Measurements from ENCODE around the gene KNTC1. TPM values are rescaled to one million over a fixed set of nuclear protein-coding genes. Genes with fewer than 3 reads are reported as not detected.
A peak's percentile ranks its signal among the peaks of the same experiment; 100 is the strongest.
"Not testable (repeated sequence)": the region's sequence is repeated elsewhere in the genome, so short reads cannot be mapped to it uniquely, and the experiment has no call there.

Gene KNTC1, protein sequence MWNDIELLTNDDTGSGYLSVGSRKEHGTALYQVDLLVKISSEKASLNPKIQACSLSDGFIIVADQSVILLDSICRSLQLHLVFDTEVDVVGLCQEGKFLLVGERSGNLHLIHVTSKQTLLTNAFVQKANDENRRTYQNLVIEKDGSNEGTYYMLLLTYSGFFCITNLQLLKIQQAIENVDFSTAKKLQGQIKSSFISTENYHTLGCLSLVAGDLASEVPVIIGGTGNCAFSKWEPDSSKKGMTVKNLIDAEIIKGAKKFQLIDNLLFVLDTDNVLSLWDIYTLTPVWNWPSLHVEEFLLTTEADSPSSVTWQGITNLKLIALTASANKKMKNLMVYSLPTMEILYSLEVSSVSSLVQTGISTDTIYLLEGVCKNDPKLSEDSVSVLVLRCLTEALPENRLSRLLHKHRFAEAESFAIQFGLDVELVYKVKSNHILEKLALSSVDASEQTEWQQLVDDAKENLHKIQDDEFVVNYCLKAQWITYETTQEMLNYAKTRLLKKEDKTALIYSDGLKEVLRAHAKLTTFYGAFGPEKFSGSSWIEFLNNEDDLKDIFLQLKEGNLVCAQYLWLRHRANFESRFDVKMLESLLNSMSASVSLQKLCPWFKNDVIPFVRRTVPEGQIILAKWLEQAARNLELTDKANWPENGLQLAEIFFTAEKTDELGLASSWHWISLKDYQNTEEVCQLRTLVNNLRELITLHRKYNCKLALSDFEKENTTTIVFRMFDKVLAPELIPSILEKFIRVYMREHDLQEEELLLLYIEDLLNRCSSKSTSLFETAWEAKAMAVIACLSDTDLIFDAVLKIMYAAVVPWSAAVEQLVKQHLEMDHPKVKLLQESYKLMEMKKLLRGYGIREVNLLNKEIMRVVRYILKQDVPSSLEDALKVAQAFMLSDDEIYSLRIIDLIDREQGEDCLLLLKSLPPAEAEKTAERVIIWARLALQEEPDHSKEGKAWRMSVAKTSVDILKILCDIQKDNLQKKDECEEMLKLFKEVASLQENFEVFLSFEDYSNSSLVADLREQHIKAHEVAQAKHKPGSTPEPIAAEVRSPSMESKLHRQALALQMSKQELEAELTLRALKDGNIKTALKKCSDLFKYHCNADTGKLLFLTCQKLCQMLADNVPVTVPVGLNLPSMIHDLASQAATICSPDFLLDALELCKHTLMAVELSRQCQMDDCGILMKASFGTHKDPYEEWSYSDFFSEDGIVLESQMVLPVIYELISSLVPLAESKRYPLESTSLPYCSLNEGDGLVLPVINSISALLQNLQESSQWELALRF (N-terminal part only)
- polyA plus RNA-seq (ENCODE audit: insufficient read length in 12 of 12): 10 to 100 TPM in 11 of 12 donors, not detected in 1; 11.9 to 58.7 (median 22.7) TPM
- long read RNA-seq, donor 1: 0 reads
- long read RNA-seq, donor 2: 0 reads
- long read RNA-seq, donor 3, partial matches to known transcripts: 0 of 1 reads
- long read RNA-seq, donor 3, other reads (novel, unspliced or antisense): 0 of 1 reads
- long read RNA-seq, donor 4: 0 reads
- long read RNA-seq, donor 5: 0 reads
- long read RNA-seq, donor 6: 0 reads
- long read RNA-seq, donor 7: 0 reads
- long read RNA-seq, donor 8: 0 reads
- long read RNA-seq, donor 9: 0 reads
- long read RNA-seq, donor 10: 0 reads
- long read RNA-seq, donor 11: 0 reads

DNA sequence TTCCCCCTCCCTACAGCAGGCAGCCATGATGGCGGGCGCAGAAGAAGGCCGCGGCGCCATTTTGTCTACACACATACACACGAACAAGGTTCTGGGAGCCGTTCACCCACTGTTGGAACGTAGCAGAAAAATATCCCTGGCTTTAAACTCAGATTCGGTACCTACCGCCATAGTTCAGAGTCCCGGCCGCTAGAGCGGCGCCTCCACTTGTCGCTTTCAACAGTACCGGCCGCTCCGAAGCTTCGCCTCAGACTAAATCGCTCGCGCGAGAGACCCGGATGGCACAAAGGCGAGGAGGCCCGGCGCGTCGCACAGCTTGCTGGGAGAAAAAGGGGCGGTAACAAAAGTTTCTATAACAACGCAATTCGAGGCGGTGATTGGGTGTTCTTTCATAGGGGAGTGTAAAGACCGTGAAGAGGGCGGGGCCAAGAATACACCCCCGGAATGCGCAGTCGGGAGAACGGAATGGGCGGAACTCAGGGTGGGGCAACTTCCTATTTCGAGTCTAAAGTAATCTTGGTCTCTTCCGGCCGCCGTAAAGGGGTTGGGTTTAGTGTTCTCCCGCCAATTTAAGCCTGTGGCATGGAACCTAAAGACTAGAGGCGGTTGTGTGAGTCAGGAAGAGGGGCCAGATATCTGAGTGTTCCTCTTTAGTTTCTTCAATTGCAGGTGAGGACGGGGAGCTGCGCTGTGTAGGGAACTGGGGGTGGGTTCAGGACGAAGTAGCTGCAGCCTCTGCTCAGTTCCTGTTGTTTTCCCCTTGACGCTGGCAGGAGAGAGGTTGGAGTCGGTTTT lies at the start of gene KNTC1, which contains the start of gene RSRC2:
KNTC1 (plus strand) TSS at position 567 of the 795 bp plus-strand sequence. CDS start 2,815 bp downstream, outside the sequence.
RSRC2 (minus strand) TSS at position 254 of the 795 bp plus-strand sequence; CDS start at position 171, 83 bp downstream.
- DNase-seq: peak; percentile 99

DNA sequence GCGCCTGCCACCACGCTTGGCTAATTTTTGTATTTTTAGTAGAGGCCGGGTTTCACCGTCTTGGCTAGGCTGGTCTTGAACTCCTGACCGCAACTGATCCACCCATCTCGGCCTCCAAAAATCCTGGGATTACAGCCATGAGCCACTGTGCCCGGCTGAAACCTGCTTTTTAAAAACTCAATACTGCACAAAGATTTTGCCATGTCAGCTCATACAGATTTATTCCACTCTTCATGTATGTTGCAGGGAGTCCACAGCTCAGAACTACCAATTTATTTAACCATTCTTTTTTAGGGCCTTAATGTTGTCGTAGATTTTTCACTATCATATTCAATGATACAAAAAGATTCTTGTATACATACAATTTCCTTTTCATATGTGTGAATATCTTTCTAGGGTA lies 46.3 kb upstream of the KNTC1 start:
- DNase-seq: no peak

DNA sequence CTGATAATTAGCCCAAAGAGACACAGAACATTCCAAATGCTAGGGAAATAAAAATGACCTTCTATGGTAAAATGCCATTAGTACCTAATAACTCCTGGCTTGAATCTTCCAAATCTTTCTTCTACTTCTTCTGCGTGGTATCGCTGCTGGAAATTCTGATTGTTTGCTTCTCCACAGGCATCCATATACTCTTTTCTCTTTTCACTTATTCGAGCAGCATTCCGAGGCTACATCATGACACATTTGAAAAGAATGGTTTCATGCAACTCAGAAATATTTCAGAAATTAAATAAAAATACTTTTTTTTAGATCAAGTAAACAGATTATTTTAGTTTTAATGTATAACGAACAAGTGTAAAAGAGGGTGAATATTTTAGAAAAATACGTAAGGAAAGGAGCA lies 45.2 kb upstream of the KNTC1 start:
- no peak for DNase-seq

DNA sequence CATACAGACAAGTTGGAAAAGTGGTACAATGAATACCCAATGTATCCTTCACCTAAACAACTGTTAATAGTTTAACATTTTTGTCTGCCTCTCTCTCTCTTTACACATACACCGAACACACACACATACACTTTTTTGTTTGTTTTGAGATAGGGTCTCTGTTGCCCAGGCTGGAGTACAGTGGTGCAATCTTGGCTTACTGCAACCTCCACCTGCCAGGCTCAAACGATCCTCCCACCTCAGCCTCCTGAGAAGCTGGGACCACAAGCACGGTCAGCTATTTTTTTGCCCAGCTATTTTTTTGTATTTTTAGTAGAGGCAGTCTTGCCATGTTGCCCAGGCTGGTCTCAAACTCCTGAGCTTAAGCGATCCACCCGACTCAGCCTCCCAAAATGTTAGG lies 43.1 kb upstream of the KNTC1 start:
- DNase-seq: no peak

DNA sequence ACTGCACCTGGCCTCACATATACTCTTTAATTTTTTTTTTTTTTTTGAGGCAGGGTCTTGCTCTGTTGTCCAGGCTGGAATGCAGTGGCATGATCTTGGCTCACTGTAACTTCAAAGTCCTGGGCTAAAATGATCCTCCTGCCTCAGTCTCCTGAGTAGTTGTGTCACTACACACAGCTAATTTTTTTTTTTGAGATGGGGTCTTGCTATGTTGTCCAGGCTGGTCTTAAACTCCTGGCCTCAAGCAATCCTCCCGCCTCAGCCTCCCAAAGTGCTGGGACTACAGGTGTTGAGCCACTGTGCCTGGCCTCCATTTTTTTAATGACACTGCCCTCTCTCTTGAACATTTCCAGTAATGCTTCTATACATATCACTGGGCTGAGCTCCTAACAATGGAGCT lies 42.7 kb upstream of the KNTC1 start:
- DNase-seq: not testable (repeated sequence)

DNA sequence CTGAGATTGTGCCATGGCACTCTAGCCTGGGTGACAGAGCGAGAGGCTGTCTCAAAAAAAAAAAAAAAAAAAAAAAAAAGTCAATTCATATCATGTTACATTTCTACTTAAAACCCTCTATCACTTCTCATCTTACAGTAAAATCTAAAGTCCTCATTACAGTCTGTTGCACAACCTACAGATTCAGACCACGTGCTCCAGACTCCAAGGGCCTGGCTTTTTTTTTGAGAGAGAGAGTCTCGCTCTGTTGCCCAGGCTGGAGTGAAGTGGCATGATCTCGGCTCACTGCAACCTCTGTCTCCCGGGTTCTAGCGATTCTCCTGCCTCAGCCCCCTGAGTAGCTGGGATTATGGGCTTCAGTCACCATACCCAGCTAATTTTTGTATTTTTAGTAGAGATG lies 40.7 kb upstream of the KNTC1 start:
- not testable (repeated sequence) for DNase-seq

DNA sequence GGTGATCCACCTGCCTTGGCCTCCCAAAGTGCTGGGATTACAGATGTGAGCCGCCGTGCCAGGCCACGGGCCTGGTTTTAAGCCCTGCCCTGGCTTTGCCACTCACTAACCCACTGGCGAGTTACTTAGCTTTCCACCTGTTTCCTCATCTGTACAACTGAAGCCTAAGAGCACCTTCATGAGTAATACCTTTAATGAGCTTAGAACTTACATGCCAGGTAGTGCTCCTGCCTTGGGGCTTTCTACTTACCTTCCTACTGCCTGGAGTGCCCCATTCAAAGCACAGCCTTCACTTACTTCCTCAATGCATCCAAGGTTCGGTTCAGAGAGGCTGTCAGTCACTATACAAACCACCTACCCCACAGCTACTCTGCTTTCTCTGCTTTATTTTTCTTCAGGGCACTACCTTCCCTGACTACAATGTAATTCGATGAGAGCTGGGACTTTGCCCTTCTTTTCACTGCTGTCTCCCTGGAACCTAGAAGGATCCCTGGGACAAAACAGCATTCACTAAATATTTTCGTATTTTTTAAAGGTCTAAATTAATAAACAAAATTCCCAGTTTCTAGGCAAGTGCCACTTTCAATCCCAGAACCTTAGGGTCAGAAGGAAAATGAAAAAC lies 40.1 kb upstream of the KNTC1 start:
- no peak for DNase-seq

DNA sequence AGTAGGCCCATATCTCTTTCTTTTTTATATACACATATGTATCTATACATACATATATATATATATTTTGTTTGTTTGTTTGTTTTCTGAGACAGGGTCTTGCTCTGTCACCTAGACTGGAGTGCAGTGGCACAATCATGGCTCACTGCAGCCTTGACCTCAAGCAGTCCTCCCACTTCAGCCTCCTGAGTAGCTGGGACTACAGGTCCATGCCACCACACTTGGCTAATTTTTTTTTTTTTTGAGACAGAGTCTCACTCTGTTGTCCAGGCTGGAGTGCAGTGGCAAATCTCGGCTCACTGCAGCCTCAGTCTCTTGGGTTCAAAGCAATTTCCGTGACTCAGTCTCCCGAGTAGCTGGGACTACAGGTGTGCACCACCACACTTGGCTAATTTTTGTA lies 39.2 kb upstream of the KNTC1 start:
- DNase-seq: not testable (repeated sequence)

DNA sequence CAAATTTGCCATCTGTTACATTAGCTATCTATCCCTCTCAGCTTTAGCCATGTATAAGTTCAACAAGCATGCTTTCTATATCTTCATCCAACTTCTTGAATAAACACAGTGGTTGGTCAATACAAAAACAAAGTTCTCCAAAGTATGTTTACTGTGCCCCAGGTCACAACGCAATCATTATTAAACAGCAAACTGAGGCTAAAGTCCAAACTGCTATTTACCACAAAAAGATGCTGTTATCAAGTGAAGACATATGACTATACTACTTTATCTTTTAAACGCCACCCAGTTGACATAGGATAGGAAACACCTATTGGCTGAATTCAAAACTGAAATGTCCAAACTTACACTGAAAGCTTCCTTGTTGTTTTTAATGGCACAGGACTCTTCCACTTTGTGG lies 38.0 kb upstream of the KNTC1 start:
- no peak for DNase-seq

DNA sequence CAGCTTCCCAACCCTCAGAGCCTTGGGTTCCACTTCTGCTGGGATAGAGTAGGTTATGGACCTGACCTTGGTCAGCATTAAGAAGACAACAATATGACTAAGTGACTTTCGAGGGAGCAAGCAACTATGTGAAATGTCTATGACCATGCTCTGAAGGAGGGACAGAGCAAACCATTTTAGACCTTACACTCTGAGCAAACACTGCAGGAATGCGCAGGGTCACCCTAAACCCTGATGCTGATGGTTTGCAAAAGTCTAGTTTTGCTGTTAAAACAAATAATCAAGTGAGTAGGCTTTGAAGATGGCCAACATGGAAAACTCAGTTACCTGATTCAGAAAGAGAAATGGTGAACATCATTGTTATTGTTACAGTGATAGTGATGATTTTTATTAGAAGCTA lies 35.1 kb upstream of the KNTC1 start:
- no peak for DNase-seq

DNA sequence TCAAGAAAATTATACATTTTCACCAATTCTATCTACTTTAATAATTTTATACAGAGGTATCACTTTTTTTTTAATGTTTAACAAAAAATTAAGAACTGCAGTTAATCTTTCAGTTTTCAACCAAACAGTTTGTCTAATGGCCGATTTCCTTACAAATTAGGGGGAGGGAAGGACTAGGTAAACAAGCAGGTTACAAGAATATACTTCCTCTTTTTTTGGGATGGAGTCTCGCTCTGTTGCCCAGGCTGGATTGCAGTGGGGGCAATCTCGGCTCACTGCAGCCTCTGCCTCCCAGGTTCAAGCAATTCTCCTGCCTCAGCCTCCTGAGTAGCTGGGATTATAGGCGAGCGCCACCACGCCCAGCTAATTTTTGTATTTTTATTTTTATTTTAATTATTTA lies 33.8 kb upstream of the KNTC1 start:
- not testable (repeated sequence) for DNase-seq

DNA sequence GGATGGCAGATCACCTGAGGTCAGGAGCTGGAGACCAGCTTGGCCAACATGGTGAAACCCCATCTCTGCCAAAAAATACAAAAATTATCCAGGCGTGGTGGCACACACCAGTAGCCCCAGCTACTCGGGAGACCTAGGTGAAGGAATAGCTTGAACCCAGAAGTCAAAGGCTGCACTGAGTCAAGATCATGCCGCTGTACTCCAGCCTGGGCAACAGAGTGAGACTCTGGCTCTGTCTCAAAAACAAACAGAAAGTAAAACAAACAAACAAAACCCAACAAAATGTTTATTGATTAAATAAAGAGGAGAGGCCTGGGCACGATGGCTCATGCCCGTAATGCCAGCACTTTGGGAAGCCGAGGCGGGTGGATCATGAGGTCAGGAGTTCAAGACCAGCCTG lies 31.8 kb upstream of the KNTC1 start:
- no peak for DNase-seq

DNA sequence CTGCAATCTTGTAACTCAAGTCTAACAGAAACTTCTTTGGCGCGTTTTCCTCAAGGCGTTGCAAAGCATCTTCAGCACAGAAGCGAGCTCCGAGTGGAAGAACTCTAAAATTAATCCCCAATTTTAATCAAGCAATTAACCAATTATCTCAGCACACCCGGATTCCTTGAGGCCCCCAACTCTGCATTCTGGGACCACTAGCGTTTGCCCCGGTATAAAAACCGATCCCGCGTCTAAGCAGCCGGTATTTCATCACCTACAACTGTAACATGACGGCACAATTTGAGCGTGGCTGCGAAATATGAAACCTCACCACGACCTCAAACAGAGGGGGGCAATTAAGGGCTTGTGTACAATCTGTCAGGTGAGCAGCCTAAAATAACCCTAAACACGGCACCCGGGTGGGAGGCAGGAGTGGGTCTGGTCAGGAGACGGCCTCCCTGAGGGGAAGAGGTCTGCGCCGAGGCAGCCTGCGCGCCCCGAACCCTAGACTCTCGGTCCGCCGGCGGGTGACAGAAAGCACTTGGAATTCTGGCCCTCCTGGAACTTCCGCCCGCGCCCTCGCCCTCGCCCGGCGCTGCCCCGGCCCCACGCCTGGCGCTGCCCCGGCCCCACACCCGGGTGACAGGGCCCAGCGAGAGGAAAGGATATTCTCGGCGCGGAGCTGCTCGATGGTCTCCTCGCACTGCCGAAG lies 26.9 kb upstream of the KNTC1 start:
- peak; percentile 69 for DNase-seq

DNA sequence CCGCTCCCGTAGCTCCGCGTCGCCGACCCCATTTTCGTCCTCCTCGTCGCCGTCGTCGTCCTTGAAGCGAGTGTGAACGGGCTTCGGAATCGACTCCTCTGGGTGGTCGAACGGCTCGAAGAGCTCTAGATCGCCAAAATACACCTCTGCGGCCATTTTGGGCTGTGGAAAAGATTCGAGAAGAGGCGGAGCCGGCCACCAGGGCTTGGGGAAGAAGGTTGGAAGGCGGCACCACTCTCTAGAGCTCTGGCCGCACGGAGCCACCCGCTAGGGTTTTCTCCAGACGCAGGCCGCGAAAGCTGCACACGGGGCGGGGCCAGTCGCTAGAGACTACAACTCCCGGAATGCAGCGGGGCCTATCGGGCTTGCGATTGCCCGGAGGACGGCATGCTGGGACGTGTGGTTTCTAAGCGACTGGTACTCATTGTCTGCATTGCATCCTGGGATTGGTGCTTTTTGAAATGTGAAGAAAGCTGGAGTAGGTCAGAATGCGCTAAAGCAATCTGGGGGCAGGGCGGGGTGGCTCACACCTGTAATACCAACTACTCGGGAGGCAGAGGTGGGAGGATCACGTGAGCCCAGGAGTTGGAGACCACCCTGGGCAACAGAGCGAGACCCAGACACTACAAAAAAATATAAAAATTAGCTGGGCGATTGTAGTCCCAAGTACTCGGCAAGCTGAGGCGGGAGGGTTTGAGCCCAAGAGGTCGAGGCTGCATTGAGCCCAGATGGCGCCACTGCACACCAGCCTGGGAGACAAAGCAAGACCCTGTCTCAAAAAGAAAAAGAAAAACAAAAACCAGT lies 26.2 kb upstream of the KNTC1 start, which contains the start of gene ZCCHC8:
ZCCHC8 (minus strand) TSS at position 248 of the 804 bp plus-strand sequence; CDS start at position 156, 92 bp downstream.
- DNase-seq: peak; percentile 96

DNA sequence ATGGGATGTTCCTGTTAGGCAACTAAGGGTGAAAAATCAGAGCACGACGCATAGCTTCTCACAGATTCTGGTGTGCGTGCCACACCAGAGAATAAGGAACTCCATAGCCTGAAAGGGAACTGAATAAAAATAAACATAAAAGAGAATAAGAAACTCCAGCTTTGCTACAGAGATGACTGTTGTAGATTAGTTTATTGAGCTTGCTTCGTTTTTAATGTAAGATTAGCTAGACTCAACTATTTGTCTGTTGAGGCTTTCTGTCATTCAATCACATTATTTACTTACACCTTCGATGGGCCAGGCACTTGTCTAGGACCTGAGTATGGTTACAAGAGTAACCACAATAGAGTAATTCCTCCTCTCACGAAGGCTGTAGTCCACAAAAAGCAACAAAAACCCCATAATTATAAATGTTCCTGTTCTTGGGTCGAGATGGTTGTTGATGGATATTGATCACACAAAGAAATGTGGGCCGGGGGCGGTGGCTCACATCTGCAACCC lies 25.5 kb upstream of the KNTC1 start:
- DNase-seq: no peak

DNA sequence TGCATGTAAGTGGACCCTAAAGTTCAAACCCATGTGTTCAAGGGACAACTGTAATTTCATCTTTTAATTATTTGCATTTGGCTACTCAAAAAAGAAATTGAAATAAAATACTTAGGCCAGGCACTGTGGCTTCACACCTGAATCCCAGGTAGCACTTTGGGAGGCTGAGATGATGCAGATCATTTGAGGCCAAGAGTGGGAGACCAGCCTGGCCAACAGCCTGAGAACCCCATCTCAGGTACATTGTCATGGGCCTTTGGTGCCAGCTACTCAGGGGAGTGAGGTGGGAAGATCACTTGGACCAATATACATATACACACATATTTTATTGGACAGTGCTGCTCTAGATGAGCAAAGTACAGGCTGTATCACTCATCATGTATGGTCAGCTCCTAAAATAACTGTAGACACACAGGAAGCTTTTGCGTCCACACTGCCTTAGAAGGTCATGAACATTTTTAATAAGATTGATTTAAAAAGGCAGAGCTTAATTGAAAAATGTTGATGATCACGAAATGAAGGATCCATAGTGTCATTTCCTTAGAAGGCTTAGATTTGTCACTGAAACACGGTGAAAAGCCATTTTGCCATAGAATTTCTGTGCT lies 23.8 kb upstream of the KNTC1 start:
- no peak for DNase-seq

Data from muscle of arm (tissue), 14 donors.